Tibial nerve (tissue), 4 donors: Measurements from ENCODE around the gene SLC5A2. TPM values are rescaled to one million over a fixed set of nuclear protein-coding genes. Genes with fewer than 3 reads are reported as not detected.

Experiments used
- DNase-seq, 2 donors: peaks; one replicate each; pipeline ENCODE4 v3.0.0-alpha.2; 2019; ENCODE audit warnings: low spot score in 2 of 2
- H3K27ac ChIP-seq, 4 donors: fragments of 200-600 bp; sonication (generic) in 3 of 4; one replicate each; pipeline ENCODE4 v1.5.1; 2017 to 2019; ENCODE audit warnings: mild to moderate bottlenecking in 1 of 4
- H3K27me3 ChIP-seq, 2 donors: fragments of 200-600 bp; sonication (generic) in 1 of 2; one replicate each; pipeline versions ENCODE4 v1.5.1 to v1.6.0; 2017 to 2019
- H3K36me3 ChIP-seq, 3 donors: fragments of 200-600 bp; sonication (generic); one replicate each; pipeline ENCODE4 v1.5.1; 2018 to 2019
- H3K4me1 ChIP-seq, 4 donors: fragments of 200-600 bp; sonication (generic) in 3 of 4; one replicate each; pipeline ENCODE4 v1.5.1; 2017 to 2019
- H3K4me3 ChIP-seq, 4 donors: fragments of 200-600 bp; sonication (generic) in 3 of 4; one replicate each; pipeline ENCODE4 v1.5.1; 2017 to 2019; ENCODE audit warnings: mild to moderate bottlenecking in 1 of 4, moderate library complexity in 1 of 4
- H3K9me3 ChIP-seq, 4 donors: fragments of 200-600 bp; sonication (generic) in 3 of 4; one replicate each; pipeline ENCODE4 v1.5.1; 2017 to 2019
- EP300 ChIP-seq, 2 donors: sonication (generic); formaldehyde crosslinking; IDR thresholded peaks; one replicate each; pipeline ENCODE4 v1.6.1; 2017; ENCODE audit warnings: antibody characterized with exemption in 2 of 2, mild to moderate bottlenecking in 1 of 2
- POLR2A ChIP-seq, 2 donors: fragments of 450-650 bp; IDR thresholded peaks; one replicate each; pipeline ENCODE4 v1.6.1; 2017; ENCODE audit warnings: antibody characterized with exemption in 2 of 2, mild to moderate bottlenecking in 2 of 2, moderate library complexity in 2 of 2
- WGBS, 2 donors: methylation state at CpG; one replicate each; pipeline ENCODE4 v1.1.5; 2018; 5-methylcytosine and 5-hydroxymethylcytosine counted together
- total RNA-seq, 4 donors: library from RNA; depleted of rRNA; stranded (reverse); fragments of >200 nt; gene quantifications; one replicate each; pipeline ENCODE4 v1.1.0, GENCODE V29; 2016
- TF ChIP-seq, protein P1 (sequence below), 5 experiments: fragments of 200-600 bp in 3 of 5; fragments of 450-650 bp in 2 of 5; sonication (generic) in 3 of 5; IDR thresholded peaks; one replicate each; pipeline ENCODE4 v1.5.1; 2016 to 2019; ENCODE audit warnings: antibody characterized with exemption in 5 of 5, mild to moderate bottlenecking in 3 of 5, moderate library complexity in 2 of 5

SLC5A2 gene
- total RNA-seq, 4 donors from 2014 or later, result not detected

- H3K9me3 ChIP-seq, result no peaks in the 10 kb centered on the region
- no peaks in the 10 kb centered on the region for H3K27me3 ChIP-seq
- DNase-seq, result no peak
- H3K27ac ChIP-seq, result no peak overlapping the region
- no peak overlapping the region for H3K4me3 ChIP-seq
- peaks cover 0 to 58% (median 0%) of the 10 kb centered on the region in 3 donors for H3K36me3 ChIP-seq
- 96 to 98% methylated on average over 17 of the region's 17 CpGs for WGBS, 2 donors
- no peak for TF ChIP-seq POLR2A (IDR thresholded peaks at IDR 0.05)
- TF ChIP-seq, protein P1, sequence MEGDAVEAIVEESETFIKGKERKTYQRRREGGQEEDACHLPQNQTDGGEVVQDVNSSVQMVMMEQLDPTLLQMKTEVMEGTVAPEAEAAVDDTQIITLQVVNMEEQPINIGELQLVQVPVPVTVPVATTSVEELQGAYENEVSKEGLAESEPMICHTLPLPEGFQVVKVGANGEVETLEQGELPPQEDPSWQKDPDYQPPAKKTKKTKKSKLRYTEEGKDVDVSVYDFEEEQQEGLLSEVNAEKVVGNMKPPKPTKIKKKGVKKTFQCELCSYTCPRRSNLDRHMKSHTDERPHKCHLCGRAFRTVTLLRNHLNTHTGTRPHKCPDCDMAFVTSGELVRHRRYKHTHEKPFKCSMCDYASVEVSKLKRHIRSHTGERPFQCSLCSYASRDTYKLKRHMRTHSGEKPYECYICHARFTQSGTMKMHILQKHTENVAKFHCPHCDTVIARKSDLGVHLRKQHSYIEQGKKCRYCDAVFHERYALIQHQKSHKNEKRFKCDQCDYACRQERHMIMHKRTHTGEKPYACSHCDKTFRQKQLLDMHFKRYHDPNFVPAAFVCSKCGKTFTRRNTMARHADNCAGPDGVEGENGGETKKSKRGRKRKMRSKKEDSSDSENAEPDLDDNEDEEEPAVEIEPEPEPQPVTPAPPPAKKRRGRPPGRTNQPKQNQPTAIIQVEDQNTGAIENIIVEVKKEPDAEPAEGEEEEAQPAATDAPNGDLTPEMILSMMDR (IDR thresholded peaks at IDR 0.05), result no peak
- TF ChIP-seq EP300 (IDR thresholded peaks at IDR 0.05), result no peak
- peaks cover 0 to 15% (median 4%) of the 10 kb centered on the region in 4 donors for H3K4me1 ChIP-seq
These were observed 18.1 kb upstream of the SLC5A2 start for GRCh38 chr16:31464781-31465260.

- TF ChIP-seq POLR2A (IDR thresholded peaks at IDR 0.05) (no peak), EP300 (IDR thresholded peaks at IDR 0.05) (no peak)
- TF ChIP-seq, protein P1 (IDR thresholded peaks at IDR 0.05), result no peak
- WGBS, 2 donors, result 91 to 93% methylated on average over 20 of the region's 20 CpGs
- Histone ChIP-seq H3K27ac (no peak overlapping the region), H3K36me3 (peaks cover 0 to 58% (median 0%) of the 10 kb centered on the region in 3 donors), H3K4me1 (peaks cover 0 to 11% (median 2%) of the 10 kb centered on the region in 4 donors), H3K9me3 (no peaks in the 10 kb centered on the region), H3K4me3 (no peak overlapping the region), H3K27me3 (no peaks in the 10 kb centered on the region)
- DNase-seq, result no peak
These were observed 17.0 kb upstream of the SLC5A2 start for GRCh38 chr16:31465788-31466370.

DNA sequence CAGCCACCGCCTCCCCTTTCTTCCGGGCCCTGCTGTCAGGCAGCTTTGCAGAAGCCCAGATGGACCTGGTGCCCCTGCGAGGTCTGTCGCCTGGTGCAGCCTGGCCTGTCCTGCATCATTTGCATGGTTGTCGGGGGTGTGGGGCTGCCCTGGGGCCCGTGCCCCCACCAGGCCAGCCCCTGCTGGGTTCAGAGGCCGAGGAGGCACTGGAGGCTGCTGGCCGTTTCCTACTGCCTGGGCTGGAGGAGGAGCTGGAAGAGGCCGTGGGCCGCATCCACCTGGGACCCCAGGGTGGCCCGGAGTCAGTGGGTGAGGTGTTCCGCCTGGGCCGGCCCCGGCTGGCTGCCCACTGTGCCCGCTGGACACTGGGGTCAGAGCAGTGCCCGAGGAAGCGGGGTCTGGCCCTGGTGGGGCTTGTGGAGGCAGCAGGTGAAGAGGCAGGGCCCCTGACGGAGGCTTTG is 16.5 kb upstream of the SLC5A2 start:
- Histone ChIP-seq H3K4me3 (no peak overlapping the region), H3K27me3 (no peaks in the 10 kb centered on the region), H3K27ac (no peak overlapping the region), H3K36me3 (peaks cover 0 to 58% (median 0%) of the 10 kb centered on the region in 3 donors), H3K4me1 (peaks cover 0 to 12% (median 7%) of the 10 kb centered on the region in 4 donors), H3K9me3 (no peaks in the 10 kb centered on the region)
- DNase-seq, result no peak
- TF ChIP-seq EP300 (IDR thresholded peaks at IDR 0.05) (no peak), POLR2A (IDR thresholded peaks at IDR 0.05) (no peak)
- TF ChIP-seq, protein P1 (IDR thresholded peaks at IDR 0.05), result no peak
- WGBS, 2 donors, result 89 to 94% methylated on average over 7 to 16 of the region's 18 CpGs

GRCh38 chr16:31467151-31467773 is 15.7 kb upstream of the SLC5A2 start:
- Histone ChIP-seq H3K9me3 (no peaks in the 10 kb centered on the region), H3K4me1 (peaks cover 0 to 17% (median 12%) of the 10 kb centered on the region in 4 donors), H3K27me3 (no peaks in the 10 kb centered on the region), H3K27ac (no peak overlapping the region), H3K36me3 (peaks cover 0 to 52% (median 0%) of the 10 kb centered on the region in 3 donors), H3K4me3 (no peak overlapping the region)
- DNase-seq, result no peak
- 79 to 86% methylated on average over 5 of the region's 5 CpGs for WGBS, 2 donors
- TF ChIP-seq EP300 (IDR thresholded peaks at IDR 0.05) (no peak), POLR2A (IDR thresholded peaks at IDR 0.05) (no peak)
- TF ChIP-seq, protein P1 (IDR thresholded peaks at IDR 0.05), result no peak

GRCh38 chr16:31467858-31468257 is 15.1 kb upstream of the SLC5A2 start:
- H3K4me3 ChIP-seq, result no peak overlapping the region
- WGBS, 2 donors, result 95 to 96% methylated on average over 5 of the region's 5 CpGs

More at GRCh38 chr16:31467858-31468257, 15.1 kb upstream of the SLC5A2 start:
- H3K9me3 ChIP-seq, result no peaks in the 10 kb centered on the region
- no peak for DNase-seq
- no peaks in the 10 kb centered on the region for H3K27me3 ChIP-seq
- peaks cover 0 to 22% (median 12%) of the 10 kb centered on the region in 4 donors for H3K4me1 ChIP-seq
- H3K27ac ChIP-seq, result no peak overlapping the region
- H3K36me3 ChIP-seq, result peaks cover 0 to 46% (median 0%) of the 10 kb centered on the region in 3 donors
- TF ChIP-seq POLR2A (IDR thresholded peaks at IDR 0.05), result no peak
- TF ChIP-seq EP300 (IDR thresholded peaks at IDR 0.05), result no peak
- TF ChIP-seq, protein P1 (IDR thresholded peaks at IDR 0.05), result no peak
